A549 (cell line): ENCODE data around the gene MMP24.
"Not testable (repeated sequence)": the region's sequence is repeated elsewhere in the genome, so short reads cannot be mapped to it uniquely, and the experiment has no call there.

ENCODE experiments used
- CBX8 ChIP-seq: fragments of 200-600 bp; sonication (generic); IDR thresholded peaks from 2 replicates; pipeline ENCODE4 v1.6.1; 2016
- CTCF ChIP-seq: fragments of >200 bp; sonication (Bioruptor Twin); formaldehyde crosslinking; IDR thresholded peaks from 3 replicates; pipeline ENCODE4 v1.5.1; 2016
- EP300 ChIP-seq, 2 experiments: fragments of >200 bp; sonication (Bioruptor Twin); formaldehyde crosslinking; IDR thresholded peaks; 2 replicates in 1 of 2; 3 replicates in 1 of 2; pipeline ENCODE4 v1.6.1; 2016 to 2017
- MAFK ChIP-seq: fragments of 450-650 bp; IDR thresholded peaks from 2 replicates; pipeline ENCODE4 v1.6.1; 2014; ENCODE audit not compliant: partially characterized antibody
- MAZ ChIP-seq: fragments of 150-350 bp; IDR thresholded peaks from 2 replicates; pipeline ENCODE4 v1.6.1; 2014; ENCODE audit warnings: antibody characterized with exemption, low read depth, low read length, borderline replicate concordance
- NPAS2 ChIP-seq: fragments of 250-450 bp; sonication (Bioruptor Pico); IDR thresholded peaks from 2 replicates; pipeline ENCODE4 v1.8.0; 2022; ENCODE audit warnings: mild to moderate bottlenecking, moderate library complexity, borderline replicate concordance
- POLR2A ChIP-seq: IDR thresholded peaks from 2 replicates; pipeline ENCODE4 v1.6.1; 2012; ENCODE audit warnings: mild to moderate bottlenecking, low read length
- RAD21 ChIP-seq, 2 experiments: fragments of >200 bp in 1 of 2; sonication (Bioruptor Twin) in 1 of 2; formaldehyde crosslinking in 1 of 2; IDR thresholded peaks in 1 of 2; conservative IDR thresholded peaks in 1 of 2; 2 replicates in 1 of 2; 3 replicates in 1 of 2; pipeline ENCODE4 v1.6.1; 2012 to 2018; ENCODE audit warnings: inconsistent platforms in 1 of 2
- RCOR1 ChIP-seq: fragments of 150-350 bp; IDR thresholded peaks from 2 replicates; pipeline ENCODE4 v1.6.1; 2014; ENCODE audit warnings: antibody characterized with exemption, low read length, low read depth
- SMC3 ChIP-seq: fragments of >200 bp; sonication (Bioruptor Twin); formaldehyde crosslinking; IDR thresholded peaks from 3 replicates; pipeline ENCODE4 v1.6.1; 2018; ENCODE audit warnings: inconsistent platforms

GRCh38 chr20:35315632-35316020, 89.1 kb downstream of the MMP24 start:
- TF ChIP-seq CTCF; RAD21 (conservative IDR thresholded peaks at IDR 0.05 in 1 of 2, IDR thresholded peaks at IDR 0.05 in 1 of 2); EP300 (IDR thresholded peaks at IDR 0.05); CBX8; NPAS2 (CRISPR knock-in tag); RCOR1; POLR2A; MAFK; SMC3; MAZ: not testable (repeated sequence)
